GM23338 (cell line): Measurements from ENCODE around the gene KIF25. TPM values are rescaled to one million over a fixed set of nuclear protein-coding genes. Genes with fewer than 3 reads are reported as not detected.

Experiments used
- ATAC-seq: fragments of 200-7000 bp; cut with Tn5 transposase; 3 replicates; pipeline ENCODE4 v1.9.1; 2020
- DNase-seq: peaks from one replicate; pipeline ENCODE4 v3.0.0-alpha.2; 2015; ENCODE audit warnings: low spot score
- H2AFZ ChIP-seq: fragments of 200-600 bp; sonication (generic); 2 replicates; pipeline ENCODE4 v1.8.0; 2016; ENCODE audit warnings: antibody characterized with exemption, mild to moderate bottlenecking, moderate library complexity
- H3F3A ChIP-seq: fragments of 200-600 bp; sonication (generic); replicated peaks from 2 replicates; pipeline ENCODE4 v1.8.0; 2017; ENCODE audit warnings: antibody characterized with exemption, mixed run types, low read depth
- H3K27ac ChIP-seq: fragments of 200-600 bp; sonication (generic); 2 replicates; pipeline ENCODE4 v1.6.1; 2016; ENCODE audit warnings: low read depth
- H3K27me3 ChIP-seq: fragments of 200-600 bp; sonication (generic); 2 replicates; pipeline ENCODE4 v1.8.0; 2016; ENCODE audit warnings: mild to moderate bottlenecking, mixed run types, moderate library complexity; ENCODE audit not compliant: insufficient read depth
- H3K36me3 ChIP-seq: fragments of 200-600 bp; sonication (generic); 2 replicates; pipeline ENCODE4 v1.8.0; 2016; ENCODE audit warnings: mild to moderate bottlenecking; ENCODE audit not compliant: insufficient read depth
- H3K4me1 ChIP-seq: fragments of 200-600 bp; sonication (generic); 2 replicates; pipeline ENCODE4 v1.8.0; 2016; ENCODE audit warnings: mild to moderate bottlenecking, moderate library complexity; ENCODE audit not compliant: insufficient read depth
- H3K4me2 ChIP-seq: fragments of 200-600 bp; sonication (generic); 2 replicates; pipeline ENCODE4 v1.7.1; 2017; ENCODE audit warnings: mixed run types
- H3K4me3 ChIP-seq: fragments of 200-600 bp; sonication (generic); 2 replicates; pipeline ENCODE4 v1.6.1; 2016; ENCODE audit warnings: mixed run types
- H3K79me2 ChIP-seq: fragments of 200-600 bp; sonication (generic); replicated peaks from 2 replicates; pipeline ENCODE4 v1.8.0; 2017; ENCODE audit warnings: mild to moderate bottlenecking; ENCODE audit not compliant: insufficient read depth
- H3K9me2 ChIP-seq: fragments of 200-600 bp; sonication (generic); 2 replicates; pipeline ENCODE4 v1.8.0; 2017; ENCODE audit not compliant: insufficient read depth
- H4K20me1 ChIP-seq: fragments of 200-600 bp; sonication (generic); replicated peaks from 2 replicates; pipeline ENCODE4 v1.8.0; 2017; ENCODE audit warnings: mild to moderate bottlenecking; ENCODE audit not compliant: insufficient read depth
- H3K27ac Mint-ChIP-seq: 2 replicates; pipeline ENCODE4 v1.8.0; 2020; ENCODE audit warnings: inconsistent platforms, mild to moderate bottlenecking, moderate library complexity, mixed read lengths
- H3K27me3 Mint-ChIP-seq: 3 replicates; pipeline ENCODE4 v1.8.0; 2022; ENCODE audit warnings: low read depth, mild to moderate bottlenecking, moderate library complexity, mixed read lengths, inconsistent platforms; ENCODE audit not compliant: insufficient read depth, poor library complexity
- H3K36me3 Mint-ChIP-seq: 3 replicates; pipeline ENCODE4 v1.8.0; 2021; ENCODE audit warnings: low read depth, mild to moderate bottlenecking, inconsistent platforms, moderate library complexity, mixed read lengths
- H3K4me1 Mint-ChIP-seq: 3 replicates; pipeline ENCODE4 v1.8.0; 2020; ENCODE audit warnings: mild to moderate bottlenecking, inconsistent platforms, mixed read lengths
- H3K4me3 Mint-ChIP-seq: 3 replicates; pipeline ENCODE4 v1.8.0; 2021; ENCODE audit warnings: moderate library complexity, mild to moderate bottlenecking, inconsistent platforms, mixed read lengths
- H3K9me3 Mint-ChIP-seq: 3 replicates; pipeline ENCODE4 v1.8.0; 2020; ENCODE audit warnings: moderate library complexity, mild to moderate bottlenecking, inconsistent platforms, mixed read lengths
- CREB1 ChIP-seq: fragments of 250-450 bp; sonication (Bioruptor Pico); IDR thresholded peaks from 2 replicates; pipeline ENCODE4 v1.5.0; 2020; ENCODE audit warnings: low read depth, mild to moderate bottlenecking, moderate library complexity
- CTCF ChIP-seq, 2 experiments: fragments of 200-600 bp in 1 of 2; sonication (generic) in 1 of 2; conservative IDR thresholded peaks; 2 replicates each; pipeline versions ENCODE4 v1.5.1 to v1.6.1; 2016 to 2017; ENCODE audit warnings: antibody characterized with exemption in 2 of 2, low read depth in 2 of 2, mild to moderate bottlenecking in 2 of 2, moderate library complexity in 1 of 2
- EZH2phosphoT487 ChIP-seq: fragments of 200-600 bp; sonication (generic); IDR thresholded peaks from one replicate; pipeline ENCODE4 v1.8.1; 2018; ENCODE audit warnings: antibody characterized with exemption; ENCODE audit not compliant: unreplicated experiment
- NANOG ChIP-seq: IDR thresholded peaks from 2 replicates; pipeline ENCODE4 v1.6.1; 2016; ENCODE audit warnings: antibody characterized with exemption, borderline replicate concordance
- POLR2AphosphoS5 ChIP-seq: IDR thresholded peaks from 2 replicates; pipeline ENCODE4 v1.6.1; 2016; ENCODE audit warnings: antibody characterized with exemption, low read depth
- REST ChIP-seq: IDR thresholded peaks from one replicate; pipeline ENCODE4 v1.6.1; 2018; ENCODE audit warnings: antibody characterized with exemption; ENCODE audit not compliant: unreplicated experiment
- STAT1 ChIP-seq: IDR thresholded peaks from one replicate; pipeline ENCODE4 v1.6.1; 2016; ENCODE audit warnings: antibody characterized with exemption; ENCODE audit not compliant: unreplicated experiment
- ZNF114 ChIP-seq: fragments of 250-450 bp; sonication (Bioruptor Pico); IDR thresholded peaks from 2 replicates; pipeline ENCODE4 v1.5.0; 2020; ENCODE audit warnings: mild to moderate bottlenecking, moderate library complexity
- ZNF462 ChIP-seq: fragments of 250-450 bp; sonication (Bioruptor Pico); IDR thresholded peaks from 2 replicates; pipeline ENCODE4 v1.5.0; 2020; ENCODE audit warnings: mild to moderate bottlenecking, moderate library complexity
- polyA plus RNA-seq: library from polyadenylated mRNA; unstranded; fragments of >200 nt; fragmentation: Nextera tagmentation; extraction: Ambion mirVana; gene quantifications from 2 replicates; pipeline ENCODE4 v1.2.1, GENCODE V29; 2016
- total RNA-seq: library from RNA; depleted of rRNA; stranded (reverse); fragments of >200 nt; shearing (Covaris generic); gene quantifications from 2 replicates; pipeline ENCODE4 v1.2.3, GENCODE V29; 2014

The KIF25 gene
- total and polyA plus RNA-seq, 2 experiments from 2014 or later = 0.69 to 0.76 TPM

DNA sequence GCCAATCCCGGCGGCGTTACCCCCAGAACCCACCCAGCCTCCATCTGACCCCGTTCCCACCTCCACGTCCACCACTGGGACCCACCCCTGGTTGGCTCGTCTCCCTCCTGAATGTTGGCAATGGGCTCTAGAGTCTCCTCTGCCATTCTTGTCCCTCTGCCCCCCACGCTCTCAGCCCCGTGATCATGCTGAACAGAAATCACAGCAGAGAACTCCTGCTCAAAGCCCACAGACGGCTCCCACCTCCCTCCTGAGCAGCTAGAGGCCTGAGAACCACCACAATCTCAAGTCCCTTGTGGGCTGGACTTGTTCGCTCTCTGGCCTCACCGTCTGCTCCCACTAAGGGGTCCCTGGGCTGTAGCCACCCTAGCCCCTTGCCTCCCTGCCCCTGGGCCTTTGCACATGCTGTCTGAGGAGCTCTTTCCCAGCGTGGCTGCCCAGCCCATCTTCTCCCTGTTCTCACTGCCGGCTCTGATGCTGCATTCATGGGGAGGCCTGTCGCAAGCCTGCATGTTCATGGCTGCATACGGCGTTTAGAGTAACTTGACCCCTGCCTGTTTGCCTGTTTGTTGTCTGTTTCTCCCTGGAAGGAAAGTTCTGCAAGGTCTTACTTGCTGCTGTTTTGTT is 92.7 kb downstream of the KIF25 start:
- Histone ChIP-seq H3K4me2 (no peak overlapping the region), H3K9me2 (no peaks in the 10 kb centered on the region), H3F3A (no peaks in the 10 kb centered on the region), H3K4me3 (no peak overlapping the region), H3K27me3 (no peaks in the 10 kb centered on the region), H3K27ac (no peak overlapping the region), H3K4me1 (no peaks in the 10 kb centered on the region), H3K79me2 (no peaks in the 10 kb centered on the region), H3K36me3 (no peaks in the 10 kb centered on the region), H2AFZ (no peak overlapping the region), H4K20me1 (no peaks in the 10 kb centered on the region)
- H3K27me3 Mint-ChIP-seq = peaks cover 14% of the 10 kb centered on the region
- peaks cover 28% of the 10 kb centered on the region for H3K4me1 Mint-ChIP-seq
- no peaks in the 10 kb centered on the region for H3K36me3 Mint-ChIP-seq
- H3K27ac Mint-ChIP-seq = no peak overlapping the region
- no peak for ATAC-seq
- DNase-seq = no peak
- no peaks in the 10 kb centered on the region; the same call in 2 of the 3 replicates for H3K9me3 Mint-ChIP-seq
- TF ChIP-seq REST (no peak), CTCF (conservative IDR thresholded peaks at IDR 0.05; ENCODE audit: low read depth in 2 of 2) (no peak), STAT1 (no peak), NANOG (no peak)
- H3K4me3 Mint-ChIP-seq = no peak overlapping the region

GRCh38 chr6:168090706-168091105 is 93.2 kb downstream of the KIF25 start:
- Histone ChIP-seq H3F3A (no peaks in the 10 kb centered on the region), H3K4me2 (no peak overlapping the region), H3K27me3 (no peaks in the 10 kb centered on the region), H3K9me2 (no peaks in the 10 kb centered on the region), H3K79me2 (no peaks in the 10 kb centered on the region), H3K4me3 (no peak overlapping the region), H3K36me3 (no peaks in the 10 kb centered on the region), H3K4me1 (no peaks in the 10 kb centered on the region), H4K20me1 (no peaks in the 10 kb centered on the region), H3K27ac (no peak overlapping the region), H2AFZ (no peak overlapping the region)
- no peaks in the 10 kb centered on the region; the same call in 2 of the 3 replicates for H3K9me3 Mint-ChIP-seq
- DNase-seq (no peak), ATAC-seq (no peak)
- H3K4me1 Mint-ChIP-seq = peaks cover 28% of the 10 kb centered on the region
- H3K27me3 Mint-ChIP-seq = peaks cover 14% of the 10 kb centered on the region
- no peaks in the 10 kb centered on the region for H3K36me3 Mint-ChIP-seq
- H3K27ac Mint-ChIP-seq = no peak overlapping the region
- H3K4me3 Mint-ChIP-seq = no peak overlapping the region
- TF ChIP-seq EZH2phosphoT487 = no peak
- TF ChIP-seq ZNF114 (CRISPR knock-in tag) = no peak
- TF ChIP-seq POLR2AphosphoS5 = no peak
- no peak for TF ChIP-seq ZNF462
- TF ChIP-seq CREB1 = no peak
